HPDE6-E6E7 (cell line): ENCODE measurements around the gene ALK.
A peak's percentile ranks its signal among the peaks of the same experiment; 100 is the strongest.

ENCODE experiments used
- DNase-seq: peaks from one replicate; pipeline ENCODE4 v3.0.0; 2011; ENCODE audit warnings: missing footprints; ENCODE audit errors: extremely low spot score

Gene ALK

GRCh38 chr2:29902356-29902755 lies 19.0 kb downstream of the ALK start:
- no peak for DNase-seq

GRCh38 chr2:29900971-29901633 lies 20.3 kb downstream of the ALK start:
- no peak for DNase-seq

GRCh38 chr2:29898999-29899398 lies 22.4 kb downstream of the ALK start:
- no peak for DNase-seq

DNA sequence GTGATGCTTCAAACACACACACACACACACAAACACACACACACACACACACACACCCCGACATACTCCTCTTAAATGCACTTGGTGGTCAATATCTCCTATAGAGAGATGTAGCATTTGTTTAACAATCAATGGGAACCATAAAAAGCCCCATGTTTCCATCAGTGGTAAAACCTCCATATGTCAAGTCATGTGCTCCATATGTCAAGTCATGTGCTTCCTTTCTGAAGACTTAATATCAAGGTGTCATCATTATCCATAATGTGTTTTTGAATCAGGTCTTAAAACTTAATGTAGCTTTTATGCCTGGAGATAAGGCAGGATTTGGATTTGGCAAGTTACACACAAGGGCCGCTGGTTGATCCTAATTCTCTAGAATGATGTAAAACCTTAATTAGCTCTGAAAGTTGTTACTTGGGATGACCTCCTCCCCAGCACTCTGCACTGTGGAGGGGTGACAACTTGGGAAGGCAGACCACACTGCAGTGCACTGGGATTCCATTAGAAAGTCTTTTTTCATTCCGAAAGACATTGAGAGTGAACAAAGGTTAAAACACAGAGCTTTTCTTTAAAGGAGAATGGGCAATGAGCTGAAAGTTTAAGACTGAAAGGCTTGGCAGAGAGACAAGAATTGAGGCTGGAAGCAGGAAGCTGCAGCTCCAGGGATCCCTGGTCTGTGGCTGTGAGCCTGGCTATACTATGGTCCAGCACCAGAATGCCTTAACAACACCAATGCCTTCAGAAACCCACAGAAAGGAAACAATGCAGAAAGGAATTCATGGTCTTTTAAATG lies 26.4 kb downstream of the ALK start:
- DNase-seq = no peak

DNA sequence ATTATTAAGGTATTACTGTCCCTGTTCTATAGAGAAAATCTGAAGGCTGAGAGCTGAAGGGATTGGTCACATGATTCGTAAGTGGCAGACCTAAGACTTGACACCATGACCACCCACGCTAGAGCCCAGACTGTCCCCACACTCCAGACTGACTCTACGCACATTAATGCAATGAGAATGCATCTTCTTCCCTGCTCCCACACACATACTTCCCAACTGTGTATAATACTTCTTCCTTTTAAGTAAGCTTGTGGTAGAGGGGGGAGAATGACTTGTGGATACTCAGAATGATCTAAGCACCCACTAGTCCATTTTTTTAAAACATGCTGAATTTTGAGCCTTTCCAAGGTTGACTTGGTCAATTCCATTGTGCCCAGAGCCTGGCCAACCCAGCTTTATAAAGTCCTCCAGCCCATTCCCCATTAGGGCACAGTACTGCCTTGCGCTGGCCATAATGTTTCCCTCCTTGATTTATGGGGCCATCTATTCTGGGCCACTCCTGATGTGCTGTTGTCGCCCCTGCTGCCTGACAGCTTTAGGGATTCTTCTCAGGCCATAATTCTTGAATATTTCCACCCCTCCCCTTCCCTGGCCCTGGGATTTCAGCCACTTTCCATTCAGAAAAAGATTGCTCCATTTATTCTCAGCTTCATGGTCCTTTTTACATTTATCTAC lies 28.7 kb downstream of the ALK start:
- no peak for DNase-seq

DNA sequence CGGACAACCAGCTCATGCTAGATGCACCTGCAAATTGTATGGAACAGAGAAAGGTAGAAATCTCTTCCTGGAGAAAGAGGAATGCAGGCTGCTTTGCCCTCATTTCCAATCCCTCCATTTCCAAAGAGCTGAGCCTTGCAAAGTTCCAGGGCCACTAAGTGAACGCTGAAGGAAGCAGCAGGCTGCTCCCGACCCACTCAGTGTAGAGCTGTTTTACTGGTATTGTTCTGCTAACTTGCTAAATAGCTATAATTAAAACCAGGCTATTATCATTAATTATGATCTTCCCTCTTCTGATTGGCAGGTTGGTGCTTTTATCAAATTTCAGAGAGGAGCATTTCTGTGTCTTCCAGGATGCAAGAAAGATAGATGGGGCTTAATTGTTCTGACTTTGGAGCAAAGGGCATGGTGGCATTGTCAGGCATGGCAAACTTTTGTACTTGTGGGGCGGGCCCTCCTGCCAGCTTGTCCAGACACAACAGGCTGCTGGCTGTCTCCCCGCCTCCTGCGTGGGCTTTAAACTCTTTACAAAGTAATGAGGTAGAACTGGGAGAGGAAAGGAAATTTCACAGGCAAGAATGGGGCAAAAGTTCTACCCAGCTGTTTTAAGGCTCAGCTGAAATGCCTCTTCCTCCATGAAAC lies 40.2 kb downstream of the ALK start:
- no peak for DNase-seq

DNA sequence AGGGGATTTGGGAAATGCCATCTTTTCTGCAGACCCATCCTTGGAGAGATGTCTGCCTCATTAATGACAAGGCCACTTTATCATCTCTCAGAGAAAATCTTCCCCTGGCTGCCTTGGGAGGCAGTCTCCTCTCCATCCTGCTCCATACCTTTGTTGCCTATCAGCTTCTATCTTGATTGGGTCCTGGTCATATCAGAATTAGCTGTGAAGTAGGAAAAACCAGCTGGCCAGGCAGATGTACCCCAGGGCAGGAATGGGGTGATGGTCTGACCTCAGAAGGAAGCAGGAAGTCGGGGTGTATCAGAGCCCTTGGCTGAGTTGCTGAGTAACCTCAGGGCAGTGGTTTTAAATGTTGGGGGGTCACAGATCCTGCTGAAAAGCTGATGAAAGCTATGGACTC lies 41.3 kb downstream of the ALK start:
- DNase-seq = no peak

DNA sequence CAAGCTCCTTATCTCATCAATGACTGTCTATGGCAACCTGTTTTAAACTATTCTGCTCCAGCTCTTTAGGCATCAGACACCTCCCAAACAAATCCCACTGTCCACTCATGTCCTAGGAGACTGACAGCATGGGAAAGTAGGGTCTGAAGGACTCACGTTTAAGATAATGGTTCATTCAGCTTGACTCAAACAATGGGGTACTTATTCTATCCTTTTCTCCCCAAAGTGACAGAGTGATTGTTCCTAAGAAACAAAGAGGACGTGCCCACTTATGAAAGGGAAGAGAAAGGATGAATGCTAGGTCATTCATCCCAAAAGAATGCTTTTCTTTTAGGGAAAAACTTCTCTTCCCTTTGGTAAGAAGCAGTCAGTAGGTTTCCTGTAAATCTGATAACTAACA lies 41.9 kb downstream of the ALK start:
- no peak for DNase-seq

DNA sequence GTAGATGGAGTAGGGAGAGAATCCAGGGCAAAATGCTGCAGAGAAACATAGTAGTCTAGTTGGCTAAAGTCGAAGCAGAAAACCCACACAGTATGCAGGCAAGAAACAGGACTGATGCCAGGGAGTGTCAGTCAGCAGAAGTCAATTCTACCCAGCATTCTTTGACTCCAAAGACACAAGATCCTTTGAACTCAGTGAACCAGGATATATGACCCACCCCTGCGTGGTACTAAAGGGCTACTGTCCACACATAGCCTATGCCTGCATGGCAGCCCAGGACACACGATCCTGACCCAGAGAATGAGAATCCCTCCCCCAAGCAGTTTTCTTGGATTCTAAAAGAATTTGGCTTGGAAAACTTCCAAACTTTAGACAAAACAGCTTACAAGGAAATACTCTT lies 42.5 kb downstream of the ALK start:
- DNase-seq = peak; percentile 11

- no peak for DNase-seq
Observed at GRCh38 chr2:29876374-29876773, 45.0 kb downstream of the ALK start.

DNA sequence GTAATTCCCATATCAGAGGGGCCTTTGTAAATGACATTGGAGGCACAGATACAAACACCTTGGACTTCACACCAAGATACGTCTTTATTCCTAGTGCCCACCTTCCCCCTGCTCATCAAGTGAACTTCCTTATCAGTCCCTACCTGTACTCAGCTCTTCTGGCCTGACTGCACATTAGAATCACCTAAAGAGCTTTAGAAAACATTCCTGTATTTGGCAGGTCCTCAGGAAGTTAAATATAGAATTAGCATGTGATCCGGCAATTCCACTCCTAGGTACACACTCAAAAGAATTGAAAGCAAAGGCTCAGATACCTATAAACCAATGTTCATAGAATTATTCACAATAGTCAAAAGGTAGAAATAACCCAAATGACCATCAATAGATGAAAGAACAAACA lies 46.6 kb downstream of the ALK start:
- no peak for DNase-seq

DNA sequence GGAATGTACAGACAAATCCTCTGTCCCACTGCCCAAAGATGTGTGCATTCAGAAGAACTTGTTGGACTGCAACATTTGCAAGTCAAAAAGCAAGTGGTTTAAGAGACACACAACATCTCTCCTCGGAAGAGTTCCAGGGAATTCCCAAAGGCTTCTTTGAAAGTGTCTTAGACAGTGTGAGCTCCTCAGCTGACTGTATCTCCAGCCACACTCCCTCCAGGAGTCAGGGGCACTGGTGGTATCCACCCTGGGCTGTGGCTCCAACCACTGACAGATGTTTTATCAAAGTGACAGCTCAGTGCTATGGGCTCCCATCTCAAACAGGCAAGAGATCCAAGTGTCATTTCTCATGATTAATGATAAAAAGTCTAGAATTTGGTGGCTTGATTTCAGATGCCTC lies 48.5 kb downstream of the ALK start:
- DNase-seq = no peak

DNA sequence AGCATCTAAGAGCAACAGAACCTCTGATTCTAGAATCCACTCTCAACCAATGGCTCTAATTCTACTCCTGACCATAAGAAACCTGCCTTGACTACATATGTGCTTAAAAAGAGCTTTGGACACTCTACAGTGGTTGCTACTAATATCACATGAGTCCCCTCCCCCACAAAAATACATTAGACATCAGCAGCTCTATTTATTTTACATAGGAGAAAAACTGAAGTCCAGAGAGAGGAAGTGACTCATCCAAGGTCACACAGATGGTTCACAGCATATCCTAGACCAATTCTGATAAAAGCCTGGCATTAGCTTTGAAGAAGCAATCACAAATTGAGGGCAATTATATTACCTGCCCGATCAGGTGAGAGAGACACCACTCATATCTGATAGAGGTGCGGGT lies 49.8 kb downstream of the ALK start:
- DNase-seq = no peak

GRCh38 chr2:29865512-29865911 lies 55.9 kb downstream of the ALK start:
- no peak for DNase-seq

DNA sequence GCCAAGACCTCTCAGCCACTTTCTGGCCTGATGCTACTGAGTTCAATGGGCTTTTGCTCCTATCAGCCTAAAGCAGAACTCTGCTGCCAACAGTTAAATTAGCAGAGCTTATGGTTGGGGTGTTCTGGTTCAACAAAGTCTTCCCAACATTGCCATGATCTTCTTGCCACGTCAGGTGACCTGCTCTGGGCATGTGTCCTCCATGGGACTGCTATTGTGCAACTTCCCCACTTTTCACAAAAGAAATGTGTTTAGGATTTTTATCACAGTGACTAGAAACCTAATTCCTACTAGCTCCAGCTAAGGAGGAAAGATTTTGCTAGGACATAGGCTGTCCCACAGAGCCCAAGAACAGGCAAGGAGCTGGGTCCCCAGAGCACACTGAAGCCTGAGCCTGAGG lies 56.4 kb downstream of the ALK start:
- DNase-seq = no peak

- no peak for DNase-seq
Observed at GRCh38 chr2:29855924-29856639, 65.3 kb downstream of the ALK start.

DNA sequence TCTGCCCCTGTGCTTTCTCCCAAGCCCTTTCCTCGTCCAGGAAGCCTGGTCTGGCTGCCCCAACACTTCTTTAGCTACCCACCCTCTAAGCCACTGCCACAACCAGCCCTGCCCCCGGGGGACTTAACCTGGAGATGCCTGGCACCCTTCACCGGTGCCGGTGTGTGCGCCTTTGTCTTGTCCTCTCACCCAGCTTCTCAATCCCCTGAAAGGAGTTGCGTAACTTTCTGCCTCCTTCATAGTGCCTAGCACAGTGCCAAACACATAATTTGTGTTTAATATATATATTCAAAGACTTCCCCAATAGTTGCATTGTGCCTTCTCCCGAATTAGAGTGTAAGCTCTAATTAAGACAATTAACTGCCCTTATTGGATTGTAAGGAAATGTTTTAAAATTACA lies 70.6 kb downstream of the ALK start:
- DNase-seq = no peak

- DNase-seq = no peak
Observed at GRCh38 chr2:29848566-29849310, 72.6 kb downstream of the ALK start.

- no peak for DNase-seq
Observed at GRCh38 chr2:29847886-29848285, 73.5 kb downstream of the ALK start.

DNA sequence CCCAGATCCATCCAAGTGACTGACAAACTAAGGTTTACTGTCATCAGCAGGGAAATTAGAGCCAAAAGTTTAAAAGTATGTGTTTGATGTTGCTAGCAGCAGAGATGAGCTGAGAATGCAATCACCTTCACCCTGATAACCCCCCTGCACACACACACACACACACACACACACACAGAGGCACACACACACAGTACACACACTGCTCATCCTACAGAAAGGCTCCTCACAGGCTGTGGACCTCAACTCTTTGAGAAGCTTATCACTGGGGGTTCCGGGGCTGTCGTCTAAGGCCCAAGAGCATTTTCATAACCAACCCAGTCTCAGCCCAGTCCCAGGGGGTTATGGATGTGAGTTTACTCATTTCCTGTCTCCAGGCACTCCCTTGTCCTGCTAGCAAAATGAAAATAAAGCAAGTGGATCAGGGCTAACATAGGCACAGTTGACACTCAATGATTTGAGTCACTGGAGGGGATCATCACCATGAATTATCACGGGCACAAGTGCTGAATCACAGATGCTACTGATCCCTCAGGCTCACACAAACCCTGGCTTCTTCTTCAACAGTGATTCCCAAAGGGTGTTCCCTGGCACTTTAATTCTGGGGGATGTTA lies 76.6 kb downstream of the ALK start:
- no peak for DNase-seq
